HepG2 (cell line): ENCODE measurements around the gene ST7L. TPM values are rescaled to one million over a fixed set of nuclear protein-coding genes. Genes with fewer than 3 reads are reported as not detected.

Experiments
- ETV5 ChIP-seq: IDR thresholded peaks from 2 replicates; pipeline ENCODE4 v1.6.1; 2018; ENCODE audit warnings: missing biosample characterization, missing genetic modification reagents, inconsistent platforms, borderline replicate concordance
- KAT8 ChIP-seq: IDR thresholded peaks from 2 replicates; pipeline ENCODE4 v1.6.1; 2016; ENCODE audit warnings: missing genetic modification reagents, missing compliant biosample characterization
- POLR2AphosphoS2 ChIP-seq: IDR thresholded peaks from 2 replicates; pipeline ENCODE4 v1.6.1; 2011; ENCODE audit warnings: low read depth, low read length, improper control_type of control experiment
- ZNF850 ChIP-seq: sonication (generic); formaldehyde crosslinking; conservative IDR thresholded peaks from 2 replicates; pipeline ENCODE4 v1.9.0; 2021; ENCODE audit warnings: mild to moderate bottlenecking, missing genetic modification reagents
- ZSCAN12 ChIP-seq: sonication (generic); formaldehyde crosslinking; IDR thresholded peaks from 2 replicates; pipeline ENCODE4 v1.9.0; 2021; ENCODE audit warnings: mild to moderate bottlenecking, missing genetic modification reagents
- polyA plus RNA-seq, 8 experiments: library from polyadenylated mRNA; depleted of rRNA in 3 of 8; stranded (reverse) in 7 of 8; unstranded in 1 of 8; fragments of >200 nt; fragmentation: Illumina TruSeq in 4 of 8; extraction: Trizol in 4 of 8; gene quantifications; 2 replicates each; pipeline versions ENCODE4 v1.2.1 to v1.2.3, GENCODE V29; 2011 to 2016; ENCODE audit warnings: low read depth in 4 of 8, missing spikeins in 1 of 8, mixed read lengths in 1 of 8; ENCODE audit not compliant: insufficient read depth in 1 of 8
- total RNA-seq, 5 experiments: library from RNA; depleted of rRNA; stranded (reverse); fragments of >200 nt; fragmentation: Illumina TruSeq; extraction: Trizol; gene quantifications; 2 replicates each; pipeline ENCODE4 v1.2.3, GENCODE V29; 2016; ENCODE audit warnings: low read depth in 1 of 5
- TF ChIP-seq, protein P1 (sequence below), 2 experiments: sonication (generic) in 1 of 2; formaldehyde crosslinking in 1 of 2; IDR thresholded peaks; 2 replicates each; pipeline versions ENCODE4 v1.6.1 to v1.9.0; 2014 to 2022; ENCODE audit warnings: antibody characterized with exemption in 1 of 2, borderline replicate concordance in 1 of 2, inconsistent platforms in 1 of 2, low read depth in 1 of 2, missing genetic modification reagents in 1 of 2
- TF ChIP-seq, protein P2 (sequence below), 2 experiments: sonication (generic) in 1 of 2; formaldehyde crosslinking in 1 of 2; IDR thresholded peaks; 2 replicates each; pipeline versions ENCODE4 v1.5.1 to v1.6.1; 2011 to 2020; ENCODE audit warnings: borderline replicate concordance in 1 of 2, low read depth in 1 of 2, low read length in 1 of 2, mild to moderate bottlenecking in 1 of 2, missing genetic modification reagents in 1 of 2, moderate library complexity in 1 of 2
- TF ChIP-seq, protein P3 (sequence below): sonication (generic); formaldehyde crosslinking; IDR thresholded peaks from 2 replicates; pipeline ENCODE4 v1.5.0; 2020; ENCODE audit warnings: missing genetic modification reagents
- TF ChIP-seq, protein P4 (sequence below): sonication (generic); formaldehyde crosslinking; IDR thresholded peaks from 2 replicates; pipeline ENCODE4 v1.8.0; 2022; ENCODE audit warnings: low read depth, missing genetic modification reagents
- TF ChIP-seq, protein P5 (sequence below), 2 experiments: fragments of 450-650 bp in 1 of 2; sonication (generic) in 1 of 2; formaldehyde crosslinking; IDR thresholded peaks; 2 replicates each; pipeline versions ENCODE4 v1.5.0 to v1.8.0; 2020 to 2022; ENCODE audit warnings: mild to moderate bottlenecking in 1 of 2, missing genetic modification reagents in 1 of 2
- TF ChIP-seq, protein P6 (sequence below): sonication (generic); formaldehyde crosslinking; IDR thresholded peaks from 2 replicates; pipeline ENCODE4 v1.4.0; 2020; ENCODE audit warnings: mild to moderate bottlenecking, missing genetic modification reagents

ST7L gene
- total and polyA plus RNA-seq, 2 of the 13 experiments (the other 11 are each of a cell fraction or from before 2014, with no cell fraction given) = 8.6 to 19.9 TPM

DNA sequence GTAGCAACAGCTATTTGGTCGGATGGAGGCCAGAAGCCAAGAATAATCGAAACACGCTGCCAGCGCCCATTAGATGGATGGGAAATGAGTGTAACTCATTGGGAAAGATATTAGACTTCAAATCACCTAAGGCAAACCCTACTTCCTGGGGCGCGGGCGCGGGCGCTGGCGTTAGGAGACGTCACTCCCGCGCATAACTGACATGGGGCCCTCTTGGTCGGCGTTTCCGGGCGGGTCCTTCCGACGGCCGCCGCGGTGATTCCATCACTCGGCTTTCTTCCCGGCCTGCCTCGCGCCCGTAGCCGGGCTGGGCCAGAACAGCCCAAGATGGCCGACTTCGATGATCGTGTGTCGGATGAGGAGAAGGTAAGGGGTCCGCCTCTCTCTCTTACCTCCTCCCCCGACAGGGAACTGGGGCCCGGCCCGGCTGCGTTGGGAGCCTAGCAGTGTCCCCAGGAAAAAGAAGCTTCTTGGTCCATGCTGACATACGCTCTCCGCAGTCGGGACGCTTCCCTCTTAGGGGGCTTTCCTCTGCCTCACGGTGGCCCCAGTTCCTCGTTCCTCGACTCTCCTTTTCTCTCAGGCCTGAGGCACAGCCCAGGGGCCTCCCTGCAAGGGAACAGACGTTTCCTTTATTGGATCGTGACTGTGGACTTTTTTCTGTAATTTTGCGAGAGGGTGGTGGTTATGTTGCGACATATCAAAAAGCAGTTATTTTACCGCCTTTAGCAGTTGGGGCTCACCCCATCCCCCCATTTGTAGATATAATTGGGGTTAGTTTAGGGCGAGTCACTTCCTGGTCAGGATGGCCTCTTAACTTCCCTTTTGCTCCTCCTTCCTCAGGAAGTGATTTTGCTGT is 806 bp upstream of the ST7L start, which contains the start of gene CAPZA1 (continued):
- TF ChIP-seq, protein P1, sequence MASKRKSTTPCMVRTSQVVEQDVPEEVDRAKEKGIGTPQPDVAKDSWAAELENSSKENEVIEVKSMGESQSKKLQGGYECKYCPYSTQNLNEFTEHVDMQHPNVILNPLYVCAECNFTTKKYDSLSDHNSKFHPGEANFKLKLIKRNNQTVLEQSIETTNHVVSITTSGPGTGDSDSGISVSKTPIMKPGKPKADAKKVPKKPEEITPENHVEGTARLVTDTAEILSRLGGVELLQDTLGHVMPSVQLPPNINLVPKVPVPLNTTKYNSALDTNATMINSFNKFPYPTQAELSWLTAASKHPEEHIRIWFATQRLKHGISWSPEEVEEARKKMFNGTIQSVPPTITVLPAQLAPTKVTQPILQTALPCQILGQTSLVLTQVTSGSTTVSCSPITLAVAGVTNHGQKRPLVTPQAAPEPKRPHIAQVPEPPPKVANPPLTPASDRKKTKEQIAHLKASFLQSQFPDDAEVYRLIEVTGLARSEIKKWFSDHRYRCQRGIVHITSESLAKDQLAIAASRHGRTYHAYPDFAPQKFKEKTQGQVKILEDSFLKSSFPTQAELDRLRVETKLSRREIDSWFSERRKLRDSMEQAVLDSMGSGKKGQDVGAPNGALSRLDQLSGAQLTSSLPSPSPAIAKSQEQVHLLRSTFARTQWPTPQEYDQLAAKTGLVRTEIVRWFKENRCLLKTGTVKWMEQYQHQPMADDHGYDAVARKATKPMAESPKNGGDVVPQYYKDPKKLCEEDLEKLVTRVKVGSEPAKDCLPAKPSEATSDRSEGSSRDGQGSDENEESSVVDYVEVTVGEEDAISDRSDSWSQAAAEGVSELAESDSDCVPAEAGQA (IDR thresholded peaks at IDR 0.05; ENCODE audit: low read depth) = peak; percentile 99
- TF ChIP-seq, protein P1 (CRISPR knock-in tag; IDR thresholded peaks at IDR 0.05; ENCODE audit: borderline replicate concordance) = no peak
- TF ChIP-seq POLR2AphosphoS2 = no peak
- peak; percentile 7; the same call in 1 of the 2 replicates for TF ChIP-seq ZSCAN12 (CRISPR knock-in tag)
- TF ChIP-seq, protein P2, sequence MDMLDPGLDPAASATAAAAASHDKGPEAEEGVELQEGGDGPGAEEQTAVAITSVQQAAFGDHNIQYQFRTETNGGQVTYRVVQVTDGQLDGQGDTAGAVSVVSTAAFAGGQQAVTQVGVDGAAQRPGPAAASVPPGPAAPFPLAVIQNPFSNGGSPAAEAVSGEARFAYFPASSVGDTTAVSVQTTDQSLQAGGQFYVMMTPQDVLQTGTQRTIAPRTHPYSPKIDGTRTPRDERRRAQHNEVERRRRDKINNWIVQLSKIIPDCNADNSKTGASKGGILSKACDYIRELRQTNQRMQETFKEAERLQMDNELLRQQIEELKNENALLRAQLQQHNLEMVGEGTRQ (IDR thresholded peaks at IDR 0.05; ENCODE audit: low read depth, low read length) = no peak
- TF ChIP-seq, protein P2 (CRISPR knock-in tag; IDR thresholded peaks at IDR 0.05; ENCODE audit: borderline replicate concordance) = no peak
- TF ChIP-seq, protein P3, sequence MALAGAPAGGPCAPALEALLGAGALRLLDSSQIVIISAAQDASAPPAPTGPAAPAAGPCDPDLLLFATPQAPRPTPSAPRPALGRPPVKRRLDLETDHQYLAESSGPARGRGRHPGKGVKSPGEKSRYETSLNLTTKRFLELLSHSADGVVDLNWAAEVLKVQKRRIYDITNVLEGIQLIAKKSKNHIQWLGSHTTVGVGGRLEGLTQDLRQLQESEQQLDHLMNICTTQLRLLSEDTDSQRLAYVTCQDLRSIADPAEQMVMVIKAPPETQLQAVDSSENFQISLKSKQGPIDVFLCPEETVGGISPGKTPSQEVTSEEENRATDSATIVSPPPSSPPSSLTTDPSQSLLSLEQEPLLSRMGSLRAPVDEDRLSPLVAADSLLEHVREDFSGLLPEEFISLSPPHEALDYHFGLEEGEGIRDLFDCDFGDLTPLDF (CRISPR knock-in tag) = peak; percentile 75
- peak; percentile 77; the same call in 1 of the 2 replicates for TF ChIP-seq KAT8
- TF ChIP-seq ZNF850 (CRISPR knock-in tag) = no peak
- TF ChIP-seq, protein P4, sequence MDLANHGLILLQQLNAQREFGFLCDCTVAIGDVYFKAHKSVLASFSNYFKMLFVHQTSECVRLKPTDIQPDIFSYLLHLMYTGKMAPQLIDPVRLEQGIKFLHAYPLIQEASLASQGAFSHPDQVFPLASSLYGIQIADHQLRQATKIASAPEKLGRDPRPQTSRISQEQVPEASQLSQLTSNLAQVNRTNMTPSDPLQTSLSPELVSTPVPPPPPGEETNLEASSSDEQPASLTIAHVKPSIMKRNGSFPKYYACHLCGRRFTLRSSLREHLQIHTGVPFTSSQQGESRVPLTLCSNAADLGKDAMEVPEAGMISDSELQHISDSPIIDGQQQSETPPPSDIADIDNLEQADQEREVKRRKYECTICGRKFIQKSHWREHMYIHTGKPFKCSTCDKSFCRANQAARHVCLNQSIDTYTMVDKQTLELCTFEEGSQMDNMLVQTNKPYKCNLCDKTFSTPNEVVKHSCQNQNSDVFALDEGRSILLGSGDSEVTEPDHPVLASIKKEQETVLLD (CRISPR knock-in tag) = peak; percentile 48; the same call in 1 of the 2 replicates
- peak; percentile 82 for TF ChIP-seq ETV5
- TF ChIP-seq, protein P5, sequence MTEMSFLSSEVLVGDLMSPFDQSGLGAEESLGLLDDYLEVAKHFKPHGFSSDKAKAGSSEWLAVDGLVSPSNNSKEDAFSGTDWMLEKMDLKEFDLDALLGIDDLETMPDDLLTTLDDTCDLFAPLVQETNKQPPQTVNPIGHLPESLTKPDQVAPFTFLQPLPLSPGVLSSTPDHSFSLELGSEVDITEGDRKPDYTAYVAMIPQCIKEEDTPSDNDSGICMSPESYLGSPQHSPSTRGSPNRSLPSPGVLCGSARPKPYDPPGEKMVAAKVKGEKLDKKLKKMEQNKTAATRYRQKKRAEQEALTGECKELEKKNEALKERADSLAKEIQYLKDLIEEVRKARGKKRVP (CRISPR knock-in tag; IDR thresholded peaks at IDR 0.05) = peak in 1 of 2 experiments; percentile 75; a peak in 2 of 4 replicates
- TF ChIP-seq, protein P6, sequence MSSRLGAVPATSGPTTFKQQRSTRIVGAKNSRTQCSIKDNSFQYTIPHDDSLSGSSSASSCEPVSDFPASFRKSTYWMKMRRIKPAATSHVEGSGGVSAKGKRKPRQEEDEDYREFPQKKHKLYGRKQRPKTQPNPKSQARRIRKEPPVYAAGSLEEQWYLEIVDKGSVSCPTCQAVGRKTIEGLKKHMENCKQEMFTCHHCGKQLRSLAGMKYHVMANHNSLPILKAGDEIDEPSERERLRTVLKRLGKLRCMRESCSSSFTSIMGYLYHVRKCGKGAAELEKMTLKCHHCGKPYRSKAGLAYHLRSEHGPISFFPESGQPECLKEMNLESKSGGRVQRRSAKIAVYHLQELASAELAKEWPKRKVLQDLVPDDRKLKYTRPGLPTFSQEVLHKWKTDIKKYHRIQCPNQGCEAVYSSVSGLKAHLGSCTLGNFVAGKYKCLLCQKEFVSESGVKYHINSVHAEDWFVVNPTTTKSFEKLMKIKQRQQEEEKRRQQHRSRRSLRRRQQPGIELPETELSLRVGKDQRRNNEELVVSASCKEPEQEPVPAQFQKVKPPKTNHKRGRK (CRISPR knock-in tag) = no peak
